Measurements from ENCODE around the gene KIR2DL3. TPM values are rescaled to one million over a fixed set of nuclear protein-coding genes. Genes with fewer than 3 reads are reported as not detected.
"Not testable (repeated sequence)": the region's sequence is repeated elsewhere in the genome, so short reads cannot be mapped to it uniquely, and the experiment has no call there.

The KIR2DL3 gene
- total and polyA plus RNA-seq, 2 experiments from 2014 or later: not detected

DNA sequence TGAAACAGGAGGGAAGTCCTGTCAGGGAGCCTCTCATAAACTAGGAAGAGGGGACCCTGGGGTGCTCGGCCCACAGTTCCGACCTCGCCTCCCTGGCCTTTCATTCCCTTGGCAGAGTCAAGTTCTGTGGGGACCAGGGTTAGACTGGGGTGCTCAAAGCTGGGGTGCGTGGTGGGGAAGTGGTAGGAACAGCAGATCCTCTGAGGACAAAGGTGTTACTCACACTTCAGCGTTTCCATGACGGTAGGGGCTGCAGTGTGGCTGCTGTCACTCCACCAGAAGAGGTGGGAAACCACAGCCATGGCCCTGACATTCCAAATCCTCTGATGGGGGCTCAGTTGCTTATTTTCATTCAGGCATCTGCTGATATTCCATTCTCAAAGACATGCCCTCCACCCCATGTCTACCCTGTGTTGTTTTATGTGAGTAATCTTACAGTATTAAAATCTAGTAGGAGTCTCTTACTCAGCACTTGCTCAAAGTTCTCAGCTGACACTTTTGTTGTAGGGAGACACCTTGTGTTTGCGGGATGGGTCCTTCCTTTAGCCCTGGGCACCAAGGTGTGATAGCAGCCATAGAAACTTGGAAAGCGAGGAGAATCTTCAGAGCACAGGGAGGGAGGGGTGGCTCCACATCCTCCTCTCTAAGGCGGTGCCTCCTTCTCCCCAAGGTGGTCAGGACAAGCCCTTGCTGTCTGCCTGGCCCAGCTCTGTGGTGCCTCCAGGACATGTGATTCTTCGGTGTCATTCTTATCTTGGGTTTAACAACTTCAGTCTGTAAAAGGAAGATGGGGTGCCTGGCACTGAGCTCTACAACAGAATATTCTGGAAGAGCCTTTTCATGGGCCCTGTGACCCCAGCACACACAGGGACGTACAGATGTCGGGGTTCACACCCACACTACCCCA, 18.1 kb downstream of the KIR2DL3 start:
- not testable (repeated sequence) for H3K27ac Mint-ChIP-seq; H2AFZ ChIP-seq; H3K27me3 Mint-ChIP-seq (ENCODE audit: insufficient read depth, low read depth, poor library complexity); ATAC-seq; H3K79me2 ChIP-seq (replicated peaks; ENCODE audit: insufficient read depth); DNase-seq (ENCODE audit: low spot score); H3K9me2 ChIP-seq (ENCODE audit: insufficient read depth); H3F3A ChIP-seq (replicated peaks; ENCODE audit: low read depth); H3K4me1 Mint-ChIP-seq; H3K27me3 ChIP-seq (ENCODE audit: insufficient read depth); H3K27ac ChIP-seq (ENCODE audit: low read depth); H3K4me2 ChIP-seq; H4K20me1 ChIP-seq (replicated peaks; ENCODE audit: insufficient read depth); H3K4me1 ChIP-seq (ENCODE audit: insufficient read depth); H3K4me3 ChIP-seq; H3K4me3 Mint-ChIP-seq; H3K36me3 ChIP-seq (ENCODE audit: insufficient read depth)
- H3K36me3 Mint-ChIP-seq (ENCODE audit: low read depth): peaks cover 37% of the 10 kb centered on the region
- H3K9me3 Mint-ChIP-seq: peaks cover 99% of the 10 kb centered on the region

GRCh38 chr19:54758577-54758976, 20.3 kb downstream of the KIR2DL3 start:
- not testable (repeated sequence) for H3K4me3 ChIP-seq; H3K27ac Mint-ChIP-seq; H4K20me1 ChIP-seq (replicated peaks; ENCODE audit: insufficient read depth); H3K4me1 ChIP-seq (ENCODE audit: insufficient read depth); H3K79me2 ChIP-seq (replicated peaks; ENCODE audit: insufficient read depth); ATAC-seq; H3K4me3 Mint-ChIP-seq; H3K27ac ChIP-seq (ENCODE audit: low read depth); H3F3A ChIP-seq (replicated peaks; ENCODE audit: low read depth); H3K9me2 ChIP-seq (ENCODE audit: insufficient read depth); H3K4me2 ChIP-seq; H3K27me3 ChIP-seq (ENCODE audit: insufficient read depth); DNase-seq (ENCODE audit: low spot score); H3K27me3 Mint-ChIP-seq (ENCODE audit: insufficient read depth, low read depth, poor library complexity); H2AFZ ChIP-seq; H3K4me1 Mint-ChIP-seq; H3K36me3 ChIP-seq (ENCODE audit: insufficient read depth)
- H3K36me3 Mint-ChIP-seq (ENCODE audit: low read depth): peaks cover 32% of the 10 kb centered on the region
- H3K9me3 Mint-ChIP-seq: peaks cover 100% of the 10 kb centered on the region

- not testable (repeated sequence) for H3K27me3 Mint-ChIP-seq (ENCODE audit: insufficient read depth, low read depth, poor library complexity); H3K36me3 ChIP-seq (ENCODE audit: insufficient read depth); H3K9me2 ChIP-seq (ENCODE audit: insufficient read depth); H3F3A ChIP-seq (replicated peaks; ENCODE audit: low read depth); H3K4me1 ChIP-seq (ENCODE audit: insufficient read depth); H4K20me1 ChIP-seq (replicated peaks; ENCODE audit: insufficient read depth); H3K27ac ChIP-seq (ENCODE audit: low read depth); H3K79me2 ChIP-seq (replicated peaks; ENCODE audit: insufficient read depth); DNase-seq (ENCODE audit: low spot score); H3K4me3 Mint-ChIP-seq; H3K4me1 Mint-ChIP-seq; H3K27ac Mint-ChIP-seq; H3K4me3 ChIP-seq; H2AFZ ChIP-seq; H3K27me3 ChIP-seq (ENCODE audit: insufficient read depth); ATAC-seq; H3K4me2 ChIP-seq
- Mint-ChIP-seq H3K9me3 (peaks cover 95% of the 10 kb centered on the region), H3K36me3 (ENCODE audit: low read depth) (peaks cover 36% of the 10 kb centered on the region)
Observed at GRCh38 chr19:54764219-54764618, 25.9 kb downstream of the KIR2DL3 start.

DNA sequence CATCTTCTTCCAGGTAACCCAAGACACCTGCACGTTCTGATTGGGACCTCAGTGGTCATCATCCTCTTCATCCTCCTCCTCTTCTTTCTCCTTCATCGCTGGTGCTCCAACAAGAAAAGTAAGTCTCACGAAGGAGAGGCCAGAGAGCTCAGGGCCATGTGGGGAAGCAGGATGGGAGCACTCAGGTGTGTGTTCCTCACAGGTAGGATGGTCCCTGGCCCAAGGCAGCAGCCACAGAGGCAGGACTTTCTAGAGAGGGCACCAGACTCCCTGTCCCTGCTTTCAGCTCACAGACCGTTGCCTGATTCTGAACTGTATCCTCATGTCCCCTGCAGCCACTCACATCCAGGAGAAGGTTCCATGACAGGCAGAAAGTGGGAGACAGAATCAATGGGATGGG, 28.2 kb downstream of the KIR2DL3 start:
- Mint-ChIP-seq H3K9me3 (peaks cover 94% of the 10 kb centered on the region), H3K36me3 (ENCODE audit: low read depth) (peaks cover 42% of the 10 kb centered on the region)
- DNase-seq (ENCODE audit: low spot score); H3K4me3 Mint-ChIP-seq; H3K4me3 ChIP-seq; H3K4me1 ChIP-seq (ENCODE audit: insufficient read depth); H3K79me2 ChIP-seq (replicated peaks; ENCODE audit: insufficient read depth); H3F3A ChIP-seq (replicated peaks; ENCODE audit: low read depth); H3K27ac Mint-ChIP-seq; H3K9me2 ChIP-seq (ENCODE audit: insufficient read depth); H3K4me2 ChIP-seq; H3K27ac ChIP-seq (ENCODE audit: low read depth); H3K27me3 ChIP-seq (ENCODE audit: insufficient read depth); H3K27me3 Mint-ChIP-seq (ENCODE audit: insufficient read depth, low read depth, poor library complexity); ATAC-seq; H3K4me1 Mint-ChIP-seq; H4K20me1 ChIP-seq (replicated peaks; ENCODE audit: insufficient read depth); H2AFZ ChIP-seq; H3K36me3 ChIP-seq (ENCODE audit: insufficient read depth): not testable (repeated sequence)

DNA sequence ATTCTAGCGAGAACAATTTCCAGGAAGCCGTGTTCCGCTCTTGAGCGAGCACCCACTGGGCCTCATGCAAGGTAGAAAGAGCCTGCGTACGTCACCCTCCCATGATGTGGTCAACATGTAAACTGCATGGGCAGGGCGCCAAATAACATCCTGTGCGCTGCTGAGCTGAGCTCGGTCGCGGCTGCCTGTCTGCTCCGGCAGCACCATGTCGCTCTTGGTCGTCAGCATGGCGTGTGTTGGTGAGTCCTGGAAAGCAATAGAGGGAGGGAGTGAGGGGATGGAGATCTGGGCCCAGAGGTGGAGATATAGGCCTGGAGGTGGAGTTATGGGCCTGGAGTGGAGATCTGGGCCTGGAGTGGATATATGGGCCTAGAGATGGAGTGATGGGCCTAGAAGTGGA, 31.3 kb downstream of the KIR2DL3 start, which contains the start of gene KIR2DL1:
Gene KIR2DL1, plus strand, starts transcription at position 148 of the 400 bp plus-strand sequence. Its CDS starts 58 bp downstream, at position 206.
- H2AFZ ChIP-seq; H3K4me2 ChIP-seq; H4K20me1 ChIP-seq (replicated peaks; ENCODE audit: insufficient read depth); H3K27ac Mint-ChIP-seq; DNase-seq (ENCODE audit: low spot score); H3K36me3 ChIP-seq (ENCODE audit: insufficient read depth); H3K9me2 ChIP-seq (ENCODE audit: insufficient read depth); H3K4me1 Mint-ChIP-seq; ATAC-seq; H3K4me1 ChIP-seq (ENCODE audit: insufficient read depth); H3K79me2 ChIP-seq (replicated peaks; ENCODE audit: insufficient read depth); H3K4me3 Mint-ChIP-seq; H3F3A ChIP-seq (replicated peaks; ENCODE audit: low read depth); H3K27me3 ChIP-seq (ENCODE audit: insufficient read depth); H3K27ac ChIP-seq (ENCODE audit: low read depth); H3K27me3 Mint-ChIP-seq (ENCODE audit: insufficient read depth, low read depth, poor library complexity); H3K4me3 ChIP-seq: not testable (repeated sequence)
- Mint-ChIP-seq H3K36me3 (ENCODE audit: low read depth) (peaks cover 49% of the 10 kb centered on the region), H3K9me3 (peaks cover 94% of the 10 kb centered on the region)

GRCh38 chr19:54770511-54770910, 32.2 kb downstream of the KIR2DL3 start:
- not testable (repeated sequence) for H3K27ac ChIP-seq (ENCODE audit: low read depth); DNase-seq (ENCODE audit: low spot score); H3K4me2 ChIP-seq; H4K20me1 ChIP-seq (replicated peaks; ENCODE audit: insufficient read depth); H3K4me1 ChIP-seq (ENCODE audit: insufficient read depth); H3F3A ChIP-seq (replicated peaks; ENCODE audit: low read depth); H3K4me3 ChIP-seq; H3K9me2 ChIP-seq (ENCODE audit: insufficient read depth); H3K4me1 Mint-ChIP-seq; H3K79me2 ChIP-seq (replicated peaks; ENCODE audit: insufficient read depth); H3K4me3 Mint-ChIP-seq; H2AFZ ChIP-seq; H3K27ac Mint-ChIP-seq; H3K36me3 ChIP-seq (ENCODE audit: insufficient read depth); H3K27me3 Mint-ChIP-seq (ENCODE audit: insufficient read depth, low read depth, poor library complexity); H3K27me3 ChIP-seq (ENCODE audit: insufficient read depth); ATAC-seq
- Mint-ChIP-seq H3K36me3 (ENCODE audit: low read depth) (peaks cover 49% of the 10 kb centered on the region), H3K9me3 (peaks cover 94% of the 10 kb centered on the region)

Measured in GM23338 (cell line).